ENCODE results near the gene MOXD1.

The MOXD1 gene

DNA sequence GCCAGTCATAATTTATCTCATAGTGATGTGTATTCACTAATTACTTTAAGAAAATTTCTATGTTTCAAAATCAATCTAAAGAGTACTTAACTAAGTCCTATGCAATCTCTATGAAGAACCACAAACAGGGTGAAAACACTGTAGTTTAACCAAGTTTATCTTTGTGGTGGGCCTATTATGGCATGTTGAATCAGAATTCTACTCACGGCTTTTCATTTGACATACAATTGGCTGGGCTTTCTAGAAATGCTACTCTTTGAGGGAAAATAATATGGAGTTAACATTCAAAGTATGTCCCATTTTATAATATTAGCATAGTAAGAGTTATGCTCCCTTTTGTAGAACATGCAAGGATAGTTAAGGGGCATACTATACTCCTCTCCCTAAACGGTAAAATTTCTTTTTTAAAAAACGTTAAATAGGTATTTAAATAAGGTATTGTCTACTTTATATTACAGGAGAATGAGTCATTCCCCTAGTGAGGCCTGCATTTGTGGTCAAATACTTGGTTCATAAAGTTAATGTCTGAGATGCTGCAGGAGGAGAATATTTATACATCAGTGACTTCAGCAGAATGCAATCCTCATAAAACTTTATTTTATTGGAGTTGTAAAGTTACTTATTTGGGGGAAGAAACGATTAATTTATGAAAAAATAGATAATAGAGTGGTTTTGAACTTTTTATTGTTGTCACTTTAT is 1.8 kb downstream of the MOXD1 start:
- no peak for DNase-seq

GRCh38 chr6:132395015-132395597 is 6.2 kb downstream of the MOXD1 start:
- DNase-seq: no peak

DNA sequence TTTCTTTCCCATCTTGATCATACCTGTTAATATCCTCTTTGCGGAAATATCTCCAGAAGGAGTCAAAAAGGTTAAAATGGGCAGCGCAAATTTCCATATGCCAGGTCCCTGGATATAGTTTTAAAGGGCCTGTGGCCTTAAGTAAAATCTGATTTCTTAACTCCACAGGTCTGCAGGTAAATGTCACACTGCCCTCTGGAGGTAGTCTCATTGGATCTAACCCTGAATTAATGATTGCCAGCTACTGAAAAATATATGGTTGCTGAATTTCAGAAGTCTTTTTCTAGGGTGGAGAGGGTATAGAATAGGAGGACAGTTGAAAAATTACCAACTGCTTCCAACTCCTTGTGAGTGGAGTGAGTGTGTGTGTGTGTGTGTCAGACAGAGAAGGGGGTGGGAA is 8.5 kb downstream of the MOXD1 start:
- DNase-seq: no peak

- no peak for DNase-seq
These were observed 9.0 kb downstream of the MOXD1 start for GRCh38 chr6:132392270-132392646.

DNA sequence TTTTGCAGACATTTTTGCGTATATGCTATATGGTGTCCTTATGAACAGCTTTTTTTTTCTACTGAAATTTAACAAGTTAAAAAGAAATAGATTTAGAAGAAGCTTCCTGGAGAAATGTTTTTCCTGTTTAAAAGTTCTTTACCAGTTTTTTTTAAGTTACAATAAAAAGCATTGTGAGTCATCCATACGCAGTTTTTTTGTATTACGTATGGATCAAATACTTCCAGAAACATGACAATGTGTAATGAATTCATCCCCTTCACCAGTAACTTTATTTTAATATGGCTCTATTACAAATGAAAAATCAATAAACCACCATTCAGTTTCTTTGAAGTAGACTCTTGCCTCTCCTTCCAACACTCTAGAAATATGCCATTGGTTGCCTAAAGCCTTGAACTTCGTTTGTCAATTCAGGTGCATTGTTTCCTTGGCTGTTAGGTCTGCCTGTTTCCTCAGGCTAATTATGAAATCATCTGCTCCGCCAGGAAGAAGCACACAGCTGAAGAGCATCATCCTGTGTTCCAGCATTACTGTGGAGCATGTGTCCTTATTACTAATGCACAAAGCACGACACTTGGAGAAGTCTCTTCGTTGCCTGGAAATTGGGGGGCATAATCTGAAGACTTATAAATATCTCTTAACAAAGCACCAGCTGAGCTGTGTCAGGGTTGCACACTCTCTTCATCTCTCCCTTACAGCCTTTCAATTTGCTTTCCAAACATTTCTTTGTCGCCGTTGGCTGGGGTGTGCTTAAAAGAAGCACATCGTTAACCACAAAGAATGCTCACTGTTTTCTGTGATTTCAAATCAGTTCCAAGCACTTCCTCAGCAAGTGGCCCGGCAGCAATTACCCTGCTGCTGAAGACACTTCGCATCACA is 9.6 kb downstream of the MOXD1 start:
- DNase-seq: peak in 1 of 2 experiments; percentile 17

- no peak for DNase-seq
These were observed 10.8 kb downstream of the MOXD1 start for GRCh38 chr6:132390451-132390850.

DNA sequence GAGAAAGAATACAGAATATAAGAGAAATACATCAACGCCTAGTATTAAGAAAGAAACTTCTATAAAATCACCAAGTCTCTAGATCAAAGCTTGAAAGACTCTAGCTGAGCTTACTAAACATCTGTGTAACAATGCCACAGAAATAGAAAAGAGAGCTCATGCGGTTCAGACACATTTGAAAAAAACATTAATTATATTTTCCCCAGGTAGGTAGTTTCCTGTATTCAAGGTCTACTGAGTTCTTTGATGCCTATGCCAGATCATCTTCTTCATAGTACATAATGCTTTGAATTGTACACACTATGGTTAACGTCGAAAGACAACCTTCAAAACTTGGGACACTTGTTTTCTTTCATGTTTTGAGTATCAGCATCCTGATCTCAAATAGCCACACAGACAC is 11.3 kb downstream of the MOXD1 start:
- DNase-seq: no peak

GRCh38 chr6:132388291-132388690 is 13.0 kb downstream of the MOXD1 start:
- no peak for DNase-seq

- DNase-seq: no peak
These were observed 18.6 kb downstream of the MOXD1 start for GRCh38 chr6:132382630-132383175.

- DNase-seq: no peak
These were observed 19.9 kb downstream of the MOXD1 start for GRCh38 chr6:132381381-132381780.

DNA sequence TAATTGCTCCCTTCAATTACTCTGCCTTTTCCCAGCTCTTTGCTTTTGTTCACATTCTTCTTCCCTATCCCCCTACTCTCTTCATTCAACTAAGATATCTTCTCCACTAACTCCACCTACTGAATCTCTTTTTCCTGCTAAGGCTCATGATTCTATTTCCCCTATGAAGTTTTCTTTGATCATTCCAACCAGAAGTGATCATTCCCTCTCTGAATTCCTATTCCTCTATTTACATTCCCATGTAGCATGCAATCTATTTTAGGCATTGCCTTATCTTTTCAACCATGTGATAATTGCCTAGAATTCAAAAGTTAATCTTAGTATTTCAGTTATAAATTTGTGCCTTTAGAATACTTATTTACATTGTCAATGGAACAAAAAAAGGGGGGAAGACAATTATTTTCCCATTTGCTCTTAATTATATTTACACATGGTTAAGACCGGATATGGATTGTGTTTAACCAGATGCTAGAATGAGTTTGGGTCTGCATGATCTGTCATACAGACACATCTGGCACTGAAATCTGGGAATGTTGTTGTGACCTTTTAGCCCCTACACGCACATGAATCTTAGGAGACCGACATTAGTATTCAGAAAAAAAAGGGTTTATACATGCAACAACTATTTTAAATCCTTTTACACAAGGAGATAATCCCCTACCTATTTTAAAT is 20.8 kb downstream of the MOXD1 start:
- no peak for DNase-seq

GRCh38 chr6:132369526-132369925 is 31.7 kb downstream of the MOXD1 start:
- DNase-seq: no peak

GRCh38 chr6:132368916-132369481 is 32.3 kb downstream of the MOXD1 start:
- no peak for DNase-seq

DNA sequence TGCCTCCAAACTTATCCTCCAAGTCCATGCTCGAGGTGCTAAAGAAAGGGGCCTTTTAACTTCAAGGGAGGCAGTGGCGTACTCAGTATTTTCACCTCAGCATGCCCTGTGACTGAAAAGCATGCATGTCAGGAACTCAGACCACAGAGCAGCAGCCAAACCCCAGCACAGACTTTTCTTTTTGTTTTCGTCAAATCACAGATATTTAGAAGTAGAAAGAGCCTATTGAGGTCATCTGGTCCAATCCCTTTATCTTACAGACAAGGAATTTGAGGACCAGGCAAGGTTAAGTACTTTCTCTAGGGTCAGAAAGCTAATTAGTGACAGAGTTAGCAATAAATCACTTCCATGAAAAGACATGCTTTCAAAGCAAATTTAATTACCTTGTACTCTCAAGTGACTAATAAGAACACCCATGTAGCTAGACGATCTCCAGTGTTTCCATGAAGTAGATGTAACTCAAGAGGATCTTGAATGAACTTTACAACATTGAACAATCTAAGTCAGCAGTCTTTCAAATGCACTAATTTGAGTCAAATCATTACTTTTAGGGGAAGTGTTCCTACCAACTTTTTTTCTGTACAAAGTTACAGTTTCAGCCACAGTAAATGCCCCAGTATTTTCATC is 35.9 kb downstream of the MOXD1 start:
- DNase-seq: no peak

- no peak for DNase-seq
These were observed 36.8 kb downstream of the MOXD1 start for GRCh38 chr6:132364306-132365074.

DNA sequence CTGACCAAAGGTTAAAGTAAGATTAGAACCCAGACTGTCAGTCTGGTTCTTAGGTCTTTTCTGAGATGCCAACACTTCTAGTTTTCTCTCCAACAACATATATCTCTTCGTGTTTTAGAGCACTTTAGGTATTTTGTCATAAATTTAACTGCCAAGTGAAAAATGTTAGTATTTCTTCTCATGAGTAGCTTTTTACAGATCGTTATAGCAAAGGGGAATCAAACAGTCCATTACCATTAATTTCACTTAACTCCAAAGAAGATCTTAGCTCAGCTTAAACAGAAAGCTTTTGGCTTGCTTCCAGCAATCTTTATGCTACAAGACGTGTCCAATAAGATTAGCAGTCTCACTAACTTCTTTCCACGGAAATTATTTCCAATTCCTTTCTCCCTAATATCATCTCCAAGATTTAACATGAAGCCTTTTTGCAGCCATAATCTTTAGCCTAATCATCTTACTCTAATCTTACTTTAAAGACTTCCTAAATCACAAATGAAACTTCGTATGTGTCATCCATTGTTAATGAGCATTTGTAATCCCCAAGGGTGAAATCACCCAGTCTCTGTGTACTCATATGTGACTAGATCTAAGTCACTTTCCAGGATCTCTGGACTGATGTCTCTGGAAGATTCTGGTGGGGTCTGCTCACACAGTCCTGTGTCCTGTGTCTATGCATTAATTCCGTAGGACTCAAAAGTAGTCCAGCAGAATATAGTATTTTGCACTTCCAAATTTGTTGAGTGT is 38.7 kb downstream of the MOXD1 start:
- DNase-seq: no peak

DNA sequence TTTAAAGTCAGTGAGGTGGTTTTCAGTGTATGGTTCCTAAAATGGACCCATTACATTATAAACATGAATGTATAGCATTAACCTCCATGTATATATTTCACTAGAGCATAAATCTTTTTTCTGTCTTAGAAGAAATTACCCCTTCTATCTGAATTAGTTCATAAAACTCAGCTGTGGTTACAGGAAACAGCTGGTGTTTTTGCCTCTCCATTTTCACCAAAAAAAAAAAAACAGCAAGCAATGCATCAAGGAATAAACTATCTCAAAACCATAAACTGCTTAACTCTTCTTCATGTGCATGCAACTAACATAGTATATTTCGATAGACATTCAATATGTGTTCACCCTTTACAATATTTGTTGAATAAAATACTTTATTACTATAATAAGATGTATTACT is 40.2 kb downstream of the MOXD1 start:
- no peak for DNase-seq

DNA sequence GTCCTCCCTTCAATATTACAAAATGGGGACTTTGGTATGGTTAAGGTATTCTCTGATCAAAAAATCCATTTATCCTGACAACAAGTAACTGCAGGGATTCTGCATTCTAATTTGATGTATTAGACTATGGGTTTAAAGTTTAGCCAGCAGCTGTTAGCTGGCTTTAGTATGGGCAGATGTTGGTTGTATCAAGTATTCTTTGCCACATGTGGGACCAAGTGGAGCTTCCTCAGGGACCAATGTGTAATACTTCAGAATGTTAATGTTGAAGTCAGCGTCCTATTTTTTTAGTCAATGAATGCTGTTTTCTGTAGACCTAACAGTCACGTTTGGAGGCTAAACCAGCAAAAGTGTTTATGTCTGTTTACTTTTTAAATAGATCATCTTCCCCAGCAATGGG is 41.4 kb downstream of the MOXD1 start:
- DNase-seq: no peak

DNA sequence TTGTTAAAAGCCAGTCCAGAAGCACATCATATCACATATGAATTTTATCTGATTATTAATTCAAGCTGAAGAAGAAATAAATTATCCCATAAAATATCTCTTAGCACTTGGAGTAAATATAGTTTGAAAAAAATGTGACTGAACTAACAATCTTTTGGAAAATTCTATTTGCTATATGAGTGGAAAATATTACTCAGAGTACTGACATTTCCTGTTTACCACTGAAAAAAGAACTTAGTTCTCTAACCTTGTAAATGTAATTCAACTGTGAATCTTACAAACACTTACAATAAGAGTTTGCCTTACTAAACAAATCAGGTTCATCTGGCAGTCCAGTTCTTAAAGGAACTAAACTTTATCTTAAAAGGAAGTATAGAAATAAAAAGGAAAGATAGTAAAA is 44.2 kb downstream of the MOXD1 start:
- DNase-seq: no peak

GRCh38 chr6:132354517-132355167 is 46.6 kb downstream of the MOXD1 start:
- no peak for DNase-seq
